Limb (tissue), 2 donors: ENCODE results near the gene RHOU.
"Not testable (repeated sequence)": the region's sequence is repeated elsewhere in the genome, so short reads cannot be mapped to it uniquely, and the experiment has no call there.

Source experiments
- DNase-seq, 2 donors: peaks; one replicate each; pipeline ENCODE4 v3.0.0-alpha.2; 2016; ENCODE audit errors: extremely low spot score in 2 of 2

RHOU gene

GRCh38 chr1:228734881-228735801, at the start of gene RHOU:
TSS of gene RHOU (plus strand) at chr1:228735479. CDS start at chr1:228735743, 264 bp downstream.
- DNase-seq, result peak; percentile 78 to 91

- DNase-seq, result no peak
Measured at GRCh38 chr1:228687587-228687986, 47.7 kb upstream of the RHOU start.

GRCh38 chr1:228689255-228689654, 46.0 kb upstream of the RHOU start:
- no peak for DNase-seq

- no peak for DNase-seq
Measured at GRCh38 chr1:228691211-228691610, 44.1 kb upstream of the RHOU start.

- no peak for DNase-seq
Measured at GRCh38 chr1:228691926-228692325, 43.4 kb upstream of the RHOU start.

GRCh38 chr1:228694447-228694846, 40.8 kb upstream of the RHOU start:
- not testable (repeated sequence) for DNase-seq

- DNase-seq, result no peak
Measured at GRCh38 chr1:228695015-228695955, 40.0 kb upstream of the RHOU start.

GRCh38 chr1:228697207-228698016, 37.9 kb upstream of the RHOU start:
- peak; percentile 18 to 66 for DNase-seq

- DNase-seq, result no peak
Measured at GRCh38 chr1:228698017-228698329, 37.3 kb upstream of the RHOU start.

- DNase-seq, result no peak
Measured at GRCh38 chr1:228702433-228702832, 32.8 kb upstream of the RHOU start.

- DNase-seq, result no peak
Measured at GRCh38 chr1:228706305-228706704, 29.0 kb upstream of the RHOU start.

GRCh38 chr1:228717081-228717480, 18.2 kb upstream of the RHOU start:
- no peak for DNase-seq

GRCh38 chr1:228721407-228721806, 13.9 kb upstream of the RHOU start:
- DNase-seq, result no peak

GRCh38 chr1:228723287-228723686, 12.0 kb upstream of the RHOU start:
- DNase-seq, result no peak

GRCh38 chr1:228723921-228724320, 11.4 kb upstream of the RHOU start:
- DNase-seq, result no peak

GRCh38 chr1:228725178-228725577, 10.1 kb upstream of the RHOU start:
- DNase-seq, result no peak

- DNase-seq, result no peak
Measured at GRCh38 chr1:228727681-228728171, 7.6 kb upstream of the RHOU start.

- DNase-seq, result no peak
Measured at GRCh38 chr1:228732426-228732825, 2.9 kb upstream of the RHOU start.

GRCh38 chr1:228733576-228733975, 1.7 kb upstream of the RHOU start:
- no peak for DNase-seq

- DNase-seq, result peak; percentile 13 to 72
Measured at GRCh38 chr1:228735871-228736586, 750 bp downstream of the RHOU start.
